CD4-positive, alpha-beta T cell treated with Interleukin-10 for 1 hour (primary cell): Measurements from ENCODE around the gene EPO.
"Not testable (repeated sequence)": the region's sequence is repeated elsewhere in the genome, so short reads cannot be mapped to it uniquely, and the experiment has no call there.

Source experiments
- DNase-seq: peaks from one replicate; pipeline ENCODE4 v3.0.0-alpha.2; 2020

Gene EPO

GRCh38 chr7:100683659-100684533 is 36.4 kb upstream of the EPO start:
- DNase-seq = no peak

DNA sequence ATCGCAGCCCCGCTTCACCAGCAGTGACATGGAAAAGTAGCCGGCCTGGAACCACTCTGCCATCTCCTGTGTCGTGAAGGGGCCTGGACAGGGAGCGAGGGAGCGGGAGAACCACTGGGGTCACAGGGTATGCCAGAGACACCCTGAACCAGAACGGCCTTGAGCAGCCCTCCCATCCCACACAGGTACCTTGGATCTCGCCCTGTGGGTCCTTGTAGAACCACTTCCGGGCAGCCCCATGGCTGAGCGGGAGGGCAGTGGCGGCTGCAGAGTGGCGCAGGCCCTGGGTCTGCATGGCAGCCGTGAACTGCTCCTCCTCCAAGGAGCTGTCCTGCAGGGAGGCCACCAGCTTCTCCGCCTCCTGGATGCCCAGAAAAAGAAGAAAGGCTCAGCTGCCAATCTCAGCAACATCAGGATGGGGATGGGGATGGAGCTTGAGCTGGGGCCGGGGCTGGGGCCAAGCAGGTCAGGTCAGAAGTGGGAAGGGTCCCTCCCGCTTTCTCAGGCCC is 35.7 kb upstream of the EPO start:
- no peak for DNase-seq

DNA sequence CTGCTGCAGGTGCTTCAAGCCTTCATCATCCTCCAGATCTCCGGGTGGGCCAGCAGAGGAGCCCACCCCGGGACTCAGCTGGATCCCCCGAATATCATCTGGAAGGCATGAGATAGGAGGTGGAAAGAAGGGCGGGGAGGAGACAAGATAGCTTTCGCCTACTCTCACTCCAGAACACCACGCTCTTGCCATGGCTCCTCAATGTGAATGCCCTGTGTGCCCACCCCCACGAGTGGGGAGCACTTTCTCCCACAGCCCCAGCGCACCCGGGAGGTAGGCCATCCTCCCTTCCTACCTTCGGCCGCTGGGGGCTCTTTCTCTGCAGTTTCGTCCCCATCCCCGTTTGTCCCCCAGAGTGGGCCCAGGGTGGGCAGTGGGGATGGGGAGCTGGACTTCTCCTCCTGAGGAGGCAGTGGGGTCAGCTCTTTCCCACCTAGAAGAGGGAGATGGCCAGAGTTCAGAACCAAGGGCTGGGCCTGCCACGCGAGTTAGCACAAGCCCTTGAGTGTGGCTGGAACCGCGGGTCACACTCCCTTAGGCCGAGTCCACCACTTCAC is 35.1 kb upstream of the EPO start:
- no peak for DNase-seq

- DNase-seq = no peak
Observed at GRCh38 chr7:100685631-100686145, 34.6 kb upstream of the EPO start.

GRCh38 chr7:100686201-100686821 is 34.0 kb upstream of the EPO start:
- DNase-seq = no peak

DNA sequence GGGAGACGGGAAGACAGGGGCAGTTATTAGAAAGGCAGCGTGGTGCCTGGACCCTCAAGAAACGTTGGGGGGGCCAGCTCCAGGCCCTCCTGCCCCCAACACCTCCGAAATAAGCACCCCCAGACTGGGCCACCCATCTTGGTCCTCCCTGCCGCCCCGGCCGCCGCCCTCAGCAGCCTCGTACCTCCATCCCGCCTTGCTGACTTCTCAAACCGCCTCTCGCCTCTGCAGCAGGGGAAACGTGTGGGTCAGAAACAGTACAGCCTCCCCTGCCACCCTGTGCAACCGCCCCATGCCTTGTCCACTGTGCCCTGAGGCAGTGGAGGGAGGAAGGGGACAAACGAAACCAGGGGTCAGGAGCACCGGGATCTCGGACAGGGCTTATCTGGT is 33.5 kb upstream of the EPO start:
- DNase-seq = no peak

DNA sequence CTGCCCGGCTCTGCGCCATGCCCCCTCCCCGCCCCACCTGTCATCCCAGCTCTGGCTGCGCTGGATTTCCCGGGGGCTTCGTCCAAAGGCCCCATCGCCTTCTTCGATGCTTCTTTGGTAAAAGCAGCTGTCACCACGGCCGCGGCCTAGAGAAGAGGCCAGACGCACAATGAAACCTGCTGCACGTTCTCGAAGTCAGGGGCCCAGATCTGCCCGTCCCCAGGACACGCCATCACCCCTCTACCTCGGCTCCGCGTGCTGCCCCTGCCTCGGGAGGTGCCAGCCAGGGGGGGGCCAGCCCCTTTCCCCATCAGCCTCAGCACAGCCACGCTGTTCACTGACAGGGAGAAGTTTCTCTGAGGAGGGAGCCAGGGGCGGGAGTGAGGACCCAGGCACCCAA is 33.0 kb upstream of the EPO start:
- DNase-seq = no peak

GRCh38 chr7:100687751-100688300 is 32.4 kb upstream of the EPO start:
- DNase-seq = no peak

DNA sequence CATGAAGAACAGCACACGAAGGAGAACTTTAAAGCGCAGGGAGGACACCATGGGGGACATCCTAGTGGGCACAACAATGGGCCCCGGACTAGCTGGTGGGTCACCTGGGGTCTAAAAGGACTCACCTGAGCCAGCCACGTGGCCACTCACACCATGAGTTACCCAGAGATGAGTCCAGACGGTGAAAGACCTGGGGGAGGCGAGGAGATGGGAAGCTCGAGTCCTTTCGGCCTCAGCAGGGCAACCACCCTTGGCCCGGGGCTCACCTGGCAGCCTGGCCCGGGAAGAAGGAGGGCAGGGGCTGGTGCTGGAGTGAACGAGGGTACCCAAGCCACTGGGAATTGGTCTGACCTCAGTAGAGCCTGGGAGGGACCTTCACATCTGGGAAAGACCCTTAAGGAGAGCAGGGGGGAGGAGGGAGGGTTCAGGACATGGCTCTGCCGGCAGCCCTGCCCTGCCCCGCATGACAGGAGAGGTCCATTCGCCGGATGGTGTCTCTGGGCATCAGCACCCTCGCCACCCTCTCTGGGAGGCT is 31.9 kb upstream of the EPO start:
- DNase-seq = no peak

DNA sequence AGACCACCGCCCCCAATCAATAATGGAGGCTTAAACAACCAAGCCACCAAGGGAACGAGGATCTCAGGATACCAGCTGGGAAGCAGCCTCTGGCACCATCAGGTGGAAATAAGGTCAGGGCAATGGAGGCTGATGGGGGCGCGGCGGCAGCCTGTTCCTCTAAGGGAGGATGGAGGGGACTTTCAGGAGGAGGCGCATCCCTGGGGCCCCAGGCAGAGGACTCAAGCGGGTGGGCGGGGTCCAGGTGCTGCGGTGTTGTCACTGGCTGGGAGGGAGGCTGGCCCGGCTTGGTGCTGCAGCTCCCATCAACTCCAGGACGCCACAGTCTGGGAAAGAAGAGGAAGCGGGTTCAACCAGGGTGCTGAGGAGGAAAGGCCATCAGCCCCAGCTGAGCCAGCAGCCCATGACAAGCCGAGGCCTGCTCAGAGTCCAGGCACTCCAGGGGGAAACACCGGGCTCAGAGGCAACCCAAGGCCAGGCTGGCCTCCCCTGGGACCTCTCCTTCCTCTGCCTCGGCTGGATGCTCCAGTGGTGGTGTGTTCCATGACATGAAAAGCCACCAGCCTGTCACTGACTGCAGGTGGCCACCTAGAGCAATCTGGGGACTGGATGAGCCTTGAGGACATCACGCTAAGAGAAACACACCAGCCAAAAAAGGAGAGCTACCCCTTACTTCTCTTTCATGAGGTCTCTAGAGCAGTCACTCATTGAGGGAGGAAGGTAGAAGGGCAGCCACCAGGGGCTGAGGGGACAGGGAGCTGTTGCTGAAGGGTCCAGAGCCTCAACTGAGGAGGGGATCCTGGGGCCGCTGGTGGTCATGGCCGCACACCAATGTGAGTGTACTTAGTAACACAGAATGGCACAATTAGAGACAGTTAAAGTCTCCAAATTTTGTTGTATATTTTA is 30.8 kb upstream of the EPO start:
- no peak for DNase-seq

- peak; percentile 86 for DNase-seq
Observed at GRCh38 chr7:100691676-100692577, 28.3 kb upstream of the EPO start.

DNA sequence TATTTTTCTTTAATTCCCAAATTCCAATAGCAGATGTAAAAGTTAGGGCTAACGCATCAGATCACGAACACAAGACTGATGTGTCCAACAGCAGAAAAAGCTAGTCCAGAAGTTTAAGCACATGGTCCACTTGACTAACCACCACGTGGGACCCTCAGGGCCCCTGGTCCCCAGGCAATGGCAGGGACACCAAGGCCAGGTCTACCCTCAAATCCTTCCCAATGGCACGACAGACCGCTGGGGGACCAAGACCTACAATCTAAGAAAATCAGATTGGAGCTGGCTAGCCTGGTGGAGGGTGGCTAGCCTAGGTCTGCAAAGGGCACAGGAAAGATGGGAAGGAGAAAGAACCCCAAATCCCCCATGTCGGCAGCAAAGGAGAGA is 27.7 kb upstream of the EPO start:
- DNase-seq = no peak

- no peak for DNase-seq
Observed at GRCh38 chr7:100693312-100694097, 26.8 kb upstream of the EPO start.

DNA sequence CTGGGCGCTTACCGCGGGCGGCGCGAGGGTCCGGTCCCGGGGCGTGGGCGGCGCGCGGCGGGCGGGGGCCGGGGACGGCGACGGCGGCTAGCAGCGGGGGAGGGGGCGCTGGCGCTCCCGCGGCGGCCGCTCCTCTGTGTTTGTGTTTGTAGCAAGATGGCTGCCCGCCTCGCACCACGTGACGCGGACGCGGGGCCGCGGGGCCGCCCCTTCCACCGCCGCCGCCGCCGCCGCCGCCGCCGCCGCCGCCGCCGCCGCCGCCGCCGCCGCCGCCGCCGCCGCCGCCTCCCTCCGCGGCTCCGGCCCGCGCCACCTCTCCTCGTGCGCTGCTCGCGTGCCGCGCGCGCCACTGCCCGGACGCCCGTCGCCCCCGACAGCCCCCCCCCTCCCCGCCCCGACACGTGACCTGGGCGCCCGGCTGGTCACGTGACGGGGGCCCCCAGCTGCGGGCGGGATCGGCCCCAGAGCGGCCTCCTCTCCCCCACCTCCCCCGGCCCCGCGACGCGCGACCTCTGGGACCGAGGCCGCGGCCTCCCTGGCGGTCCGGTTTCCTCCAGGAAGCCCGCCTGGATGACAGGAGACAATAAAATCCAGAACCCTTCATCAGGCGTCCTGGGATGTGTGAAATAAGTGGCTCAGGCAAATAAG is 26.0 kb upstream of the EPO start, which contains the start of gene GIGYF1:
TSS of gene GIGYF1 (minus strand) at position 153 of the 648 bp plus-strand sequence. CDS start 6,012 bp downstream, outside the sequence.
- DNase-seq = peak; percentile 77

- DNase-seq = no peak
Observed at GRCh38 chr7:100696123-100696521, 24.1 kb upstream of the EPO start.

GRCh38 chr7:100699018-100699417 is 21.2 kb upstream of the EPO start:
- no peak for DNase-seq

- DNase-seq = not testable (repeated sequence)
Observed at GRCh38 chr7:100701089-100701488, 19.2 kb upstream of the EPO start.

DNA sequence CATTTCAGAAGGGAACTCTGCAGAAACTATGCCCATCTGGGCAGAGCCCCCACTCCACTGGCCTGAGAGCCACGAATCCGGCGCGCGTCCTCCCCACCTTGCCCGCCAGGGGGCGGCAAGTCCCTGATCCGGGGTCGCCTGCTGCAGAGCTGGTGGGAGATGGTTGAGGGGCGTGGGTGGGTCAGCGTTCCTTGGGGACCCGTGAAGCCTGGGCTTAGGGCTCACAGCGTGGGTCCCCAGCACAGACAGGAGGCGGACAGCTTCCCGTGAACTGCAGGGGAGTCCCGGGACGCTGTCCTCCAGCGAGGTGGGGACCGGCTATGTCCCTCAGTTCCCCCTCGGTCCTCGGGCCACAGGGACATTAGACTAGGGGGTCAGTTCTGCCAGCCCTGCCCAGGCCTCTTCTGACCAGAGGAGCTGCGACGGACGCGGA is 14.9 kb upstream of the EPO start:
- DNase-seq = peak; percentile 75
